Hepatocyte (in vitro differentiated cells): Measurements from ENCODE around the gene KSR1. TPM values are rescaled to one million over a fixed set of nuclear protein-coding genes. Genes with fewer than 3 reads are reported as not detected.
A peak's percentile ranks its signal among the peaks of the same experiment; 100 is the strongest.

Source experiments
- DNase-seq: peaks from one replicate; pipeline ENCODE4 v3.0.0-alpha.2; 2016; ENCODE audit warnings: low spot score
- H2AFZ ChIP-seq: fragments of 200-600 bp; sonication (generic); 2 replicates; pipeline ENCODE4 v1.6.0; 2016; ENCODE audit warnings: antibody characterized with exemption, mild to moderate bottlenecking
- H3K27ac ChIP-seq: fragments of 200-600 bp; sonication (generic); 2 replicates; pipeline ENCODE4 v1.5.1; 2016; ENCODE audit warnings: mild to moderate bottlenecking
- H3K27me3 ChIP-seq: fragments of 200-600 bp; sonication (generic); 2 replicates; pipeline ENCODE4 v1.6.1; 2016
- H3K36me3 ChIP-seq: fragments of 200-600 bp; sonication (generic); replicated peaks from 2 replicates; pipeline ENCODE4 v1.5.1; 2016; ENCODE audit warnings: low read depth; ENCODE audit not compliant: insufficient read depth
- H3K4me1 ChIP-seq: fragments of 200-600 bp; sonication (generic); 2 replicates; pipeline ENCODE4 v1.5.1; 2016; ENCODE audit warnings: mild to moderate bottlenecking, moderate library complexity; ENCODE audit not compliant: insufficient read depth
- H3K4me2 ChIP-seq: fragments of 200-600 bp; sonication (generic); 2 replicates; pipeline ENCODE4 v1.6.0; 2016
- H3K4me3 ChIP-seq: fragments of 200-600 bp; sonication (generic); 2 replicates; pipeline ENCODE4 v1.5.1; 2016; ENCODE audit warnings: mild to moderate bottlenecking
- H3K79me2 ChIP-seq: fragments of 200-600 bp; sonication (generic); 2 replicates; pipeline ENCODE4 v1.6.0; 2017; ENCODE audit warnings: mild to moderate bottlenecking
- H3K9me2 ChIP-seq: fragments of 200-600 bp; sonication (generic); replicated peaks from 2 replicates; pipeline ENCODE4 v1.6.0; 2017; ENCODE audit warnings: mild to moderate bottlenecking; ENCODE audit not compliant: insufficient read depth
- H3K9me3 ChIP-seq: fragments of 200-600 bp; sonication (generic); 2 replicates; pipeline ENCODE4 v1.5.1; 2016; ENCODE audit warnings: low read depth, mild to moderate bottlenecking
- H4K20me1 ChIP-seq: fragments of 200-600 bp; sonication (generic); 2 replicates; pipeline ENCODE4 v1.6.0; 2016; ENCODE audit warnings: mild to moderate bottlenecking; ENCODE audit not compliant: insufficient read depth, poor library complexity, severe bottlenecking
- EZH2 ChIP-seq: fragments of 200-600 bp; sonication (generic); IDR thresholded peaks from 2 replicates; pipeline ENCODE4 v1.6.1; 2016; ENCODE audit warnings: antibody characterized with exemption, mild to moderate bottlenecking, borderline replicate concordance
- EZH2phosphoT487 ChIP-seq: fragments of 200-600 bp; sonication (generic); IDR thresholded peaks from one replicate; pipeline ENCODE4 v1.6.1; 2018; ENCODE audit warnings: antibody characterized with exemption, mild to moderate bottlenecking, low read depth, moderate library complexity; ENCODE audit not compliant: unreplicated experiment, severe bottlenecking
- WGBS: methylation state at CpG from one replicate; pipeline ENCODE4 v1.1.6; 2016; ENCODE audit warnings: low lambda C conversion rate; ENCODE audit errors: missing lambda C conversion rate; 5-methylcytosine and 5-hydroxymethylcytosine counted together
- polyA plus RNA-seq: library from polyadenylated mRNA; unstranded; fragments of >200 nt; fragmentation: Nextera tagmentation; extraction: Ambion mirVana; gene quantifications from 2 replicates; pipeline ENCODE4 v1.2.1, GENCODE V29; 2016
- total RNA-seq: library from RNA; depleted of rRNA; stranded (reverse); fragments of >200 nt; gene quantifications from 2 replicates; pipeline ENCODE4 v1.2.3, GENCODE V29; 2014
- TF ChIP-seq, protein P1 (sequence below): fragments of 200-600 bp; sonication (generic); IDR thresholded peaks from 2 replicates; pipeline ENCODE4 v1.5.1; 2016; ENCODE audit warnings: antibody characterized with exemption, mild to moderate bottlenecking; ENCODE audit not compliant: poor library complexity

Gene KSR1
- total and polyA plus RNA-seq, 2 experiments from 2014 or later = 16.2 to 32.6 TPM

DNA sequence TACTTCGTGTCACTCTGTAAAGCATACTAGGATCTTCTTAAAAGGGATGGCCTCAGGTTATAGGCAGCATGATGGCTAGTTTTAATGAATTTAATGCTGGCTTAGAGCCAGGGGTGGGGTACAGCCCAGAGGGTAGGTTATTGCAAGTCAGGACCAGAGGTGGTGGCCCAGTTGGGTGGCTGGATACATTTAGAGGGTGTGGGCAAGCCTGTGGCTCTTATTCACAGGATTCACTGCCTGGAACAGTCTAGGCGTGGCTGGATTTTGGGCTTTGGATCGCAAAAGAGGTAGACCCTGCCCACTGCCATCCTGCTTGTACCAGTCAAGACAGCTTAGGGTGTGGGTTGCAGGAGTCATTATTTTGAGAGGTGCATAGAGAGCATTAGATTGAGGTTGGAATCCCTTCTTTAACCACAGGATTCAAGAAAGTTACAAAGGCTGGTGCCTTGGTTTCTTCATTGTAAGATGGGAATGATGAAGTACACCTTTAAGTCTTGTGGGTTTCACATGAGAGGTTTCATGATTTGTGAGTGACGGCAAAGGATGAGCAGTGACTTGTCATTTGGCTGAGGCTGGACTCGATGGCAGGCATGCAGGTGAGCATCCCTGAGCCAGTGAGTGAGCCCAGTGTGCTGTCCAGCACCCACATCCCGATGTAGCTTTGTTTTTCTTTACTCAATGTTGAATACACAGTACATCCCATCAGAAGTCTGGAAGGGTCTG is 85.2 kb downstream of the KSR1 start:
- Histone ChIP-seq H4K20me1 (peaks cover 3% of the 10 kb centered on the region), H3K4me1 (peaks cover 71% of the 10 kb centered on the region), H3K79me2 (peaks cover 97% of the 10 kb centered on the region), H2AFZ (no peak overlapping the region), H3K27me3 (no peaks in the 10 kb centered on the region), H3K9me3 (no peaks in the 10 kb centered on the region), H3K36me3 (no peaks in the 10 kb centered on the region), H3K4me2 (no peak overlapping the region), H3K4me3 (no peak overlapping the region), H3K9me2 (no peaks in the 10 kb centered on the region), H3K27ac (peak overlapping the region; percentile 89)
- TF ChIP-seq EZH2 (no peak), EZH2phosphoT487 (no peak)
- TF ChIP-seq, protein P1, sequence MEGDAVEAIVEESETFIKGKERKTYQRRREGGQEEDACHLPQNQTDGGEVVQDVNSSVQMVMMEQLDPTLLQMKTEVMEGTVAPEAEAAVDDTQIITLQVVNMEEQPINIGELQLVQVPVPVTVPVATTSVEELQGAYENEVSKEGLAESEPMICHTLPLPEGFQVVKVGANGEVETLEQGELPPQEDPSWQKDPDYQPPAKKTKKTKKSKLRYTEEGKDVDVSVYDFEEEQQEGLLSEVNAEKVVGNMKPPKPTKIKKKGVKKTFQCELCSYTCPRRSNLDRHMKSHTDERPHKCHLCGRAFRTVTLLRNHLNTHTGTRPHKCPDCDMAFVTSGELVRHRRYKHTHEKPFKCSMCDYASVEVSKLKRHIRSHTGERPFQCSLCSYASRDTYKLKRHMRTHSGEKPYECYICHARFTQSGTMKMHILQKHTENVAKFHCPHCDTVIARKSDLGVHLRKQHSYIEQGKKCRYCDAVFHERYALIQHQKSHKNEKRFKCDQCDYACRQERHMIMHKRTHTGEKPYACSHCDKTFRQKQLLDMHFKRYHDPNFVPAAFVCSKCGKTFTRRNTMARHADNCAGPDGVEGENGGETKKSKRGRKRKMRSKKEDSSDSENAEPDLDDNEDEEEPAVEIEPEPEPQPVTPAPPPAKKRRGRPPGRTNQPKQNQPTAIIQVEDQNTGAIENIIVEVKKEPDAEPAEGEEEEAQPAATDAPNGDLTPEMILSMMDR = no peak
- DNase-seq = no peak
- WGBS = 90% methylated on average over 6 of the region's 6 CpGs

DNA sequence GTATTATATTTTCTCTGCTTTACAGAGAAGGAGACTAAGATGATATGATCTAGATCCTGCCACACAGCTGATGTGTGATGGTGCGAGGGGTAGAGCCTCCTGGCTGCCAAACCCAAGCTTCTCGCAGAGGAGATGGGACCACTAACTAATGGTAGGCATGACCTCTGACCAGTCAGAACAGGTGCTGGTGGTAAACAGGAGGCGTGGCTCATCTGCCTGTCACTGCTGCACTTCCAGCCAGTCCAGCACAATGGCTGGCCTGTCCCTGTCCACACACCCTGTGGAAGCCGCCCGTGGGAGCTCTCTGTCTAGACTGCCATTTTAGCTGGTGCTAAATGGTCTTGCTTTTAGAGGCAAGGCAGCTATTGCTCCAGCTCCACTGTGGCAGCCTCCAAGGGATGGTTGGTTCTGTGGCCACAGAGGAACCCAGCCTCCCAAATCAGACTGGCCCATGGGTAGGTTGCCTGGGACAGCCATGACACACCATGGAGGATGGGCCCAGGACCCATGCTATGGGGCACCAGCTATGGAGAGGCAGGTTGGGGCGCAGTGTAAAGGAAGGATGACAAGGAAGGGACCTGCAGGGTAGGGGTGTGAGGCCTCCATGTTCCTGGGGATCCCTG is 86.7 kb downstream of the KSR1 start:
- no peak overlapping the region for H3K4me2 ChIP-seq
- peaks cover 97% of the 10 kb centered on the region for H3K79me2 ChIP-seq
- H3K9me2 ChIP-seq = no peaks in the 10 kb centered on the region
- H3K9me3 ChIP-seq = no peaks in the 10 kb centered on the region
- H3K36me3 ChIP-seq = no peaks in the 10 kb centered on the region
- H3K4me1 ChIP-seq = peaks cover 66% of the 10 kb centered on the region
- TF ChIP-seq EZH2 (no peak), EZH2phosphoT487 (no peak)
- TF ChIP-seq, protein P1 = no peak
- no peak overlapping the region for H3K4me3 ChIP-seq
- H4K20me1 ChIP-seq = peaks cover 3% of the 10 kb centered on the region
- no peak overlapping the region for H2AFZ ChIP-seq
- WGBS = 90% methylated on average over 6 of the region's 6 CpGs
- peak overlapping the region; percentile 23 for H3K27ac ChIP-seq
- no peaks in the 10 kb centered on the region for H3K27me3 ChIP-seq
- DNase-seq = no peak

DNA sequence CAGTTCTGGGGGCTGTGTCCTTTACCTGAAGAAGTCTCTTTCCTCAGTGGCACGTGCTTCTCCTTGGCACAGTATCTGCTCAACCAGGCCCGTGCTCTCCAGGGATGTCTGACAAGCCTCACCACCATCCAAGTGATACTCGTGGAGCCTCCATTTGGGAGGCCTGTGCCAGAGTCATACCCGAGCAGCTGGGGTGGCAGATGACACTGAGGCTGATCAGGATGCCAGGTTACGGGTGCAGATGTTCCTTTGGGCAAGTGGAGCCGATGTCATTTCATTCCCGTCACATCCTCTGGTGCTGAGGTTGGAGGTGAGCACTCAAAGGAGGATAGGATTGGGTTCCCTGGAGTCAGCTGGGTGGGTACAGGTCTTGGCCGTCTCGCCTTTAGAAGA is 87.2 kb downstream of the KSR1 start:
- peaks cover 3% of the 10 kb centered on the region for H4K20me1 ChIP-seq
- TF ChIP-seq EZH2 (no peak), EZH2phosphoT487 (no peak)
- TF ChIP-seq, protein P1 = no peak
- peaks cover 66% of the 10 kb centered on the region for H3K4me1 ChIP-seq
- H3K27me3 ChIP-seq = no peaks in the 10 kb centered on the region
- H3K27ac ChIP-seq = peak overlapping the region; percentile 23
- peaks cover 97% of the 10 kb centered on the region for H3K79me2 ChIP-seq
- no peak overlapping the region for H3K4me2 ChIP-seq
- DNase-seq = no peak
- no peaks in the 10 kb centered on the region for H3K9me2 ChIP-seq
- no peaks in the 10 kb centered on the region for H3K9me3 ChIP-seq
- no peak overlapping the region for H2AFZ ChIP-seq
- no peaks in the 10 kb centered on the region for H3K36me3 ChIP-seq
- H3K4me3 ChIP-seq = no peak overlapping the region
- WGBS = 96% methylated on average over 9 of the region's 9 CpGs
